HEK293 (cell line): ENCODE data around the gene GNAI2.

Experiments used
- FEZF1 ChIP-seq: fragments of 450-650 bp; formaldehyde crosslinking; IDR thresholded peaks from 2 replicates; pipeline ENCODE4 v1.5.1; 2016; ENCODE audit warnings: missing biosample characterization, missing genetic modification characterization
- GLI4 ChIP-seq: fragments of 450-650 bp; formaldehyde crosslinking; IDR thresholded peaks from 2 replicates; pipeline ENCODE4 v1.5.1; 2016; ENCODE audit warnings: missing biosample characterization, missing genetic modification characterization
- INSM2 ChIP-seq: fragments of 450-650 bp; formaldehyde crosslinking; IDR thresholded peaks from 2 replicates; pipeline ENCODE4 v1.5.1; 2016; ENCODE audit warnings: missing biosample characterization, missing genetic modification characterization
- KLF17 ChIP-seq: fragments of 450-650 bp; formaldehyde crosslinking; IDR thresholded peaks from 2 replicates; pipeline ENCODE4 v1.5.1; 2016; ENCODE audit warnings: missing biosample characterization, missing genetic modification characterization
- KLF8 ChIP-seq: fragments of 450-650 bp; formaldehyde crosslinking; IDR thresholded peaks from 2 replicates; pipeline ENCODE4 v1.5.1; 2016; ENCODE audit warnings: missing biosample characterization, missing genetic modification characterization
- OSR2 ChIP-seq: fragments of 450-650 bp; formaldehyde crosslinking; IDR thresholded peaks from 2 replicates; pipeline ENCODE4 v1.5.1; 2016; ENCODE audit warnings: missing biosample characterization, missing genetic modification characterization
- PBX3 ChIP-seq: sonication (generic); formaldehyde crosslinking; IDR thresholded peaks from 2 replicates; pipeline ENCODE4 v1.8.1; 2022; ENCODE audit warnings: mild to moderate bottlenecking, moderate library complexity, missing genetic modification reagents
- SP7 ChIP-seq: fragments of 450-650 bp; formaldehyde crosslinking; IDR thresholded peaks from 2 replicates; pipeline ENCODE4 v1.5.1; 2016; ENCODE audit warnings: missing biosample characterization, missing genetic modification characterization
- ZBTB17 ChIP-seq: fragments of 450-650 bp; formaldehyde crosslinking; IDR thresholded peaks from 2 replicates; pipeline ENCODE4 v1.5.1; 2016; ENCODE audit warnings: missing biosample characterization, missing genetic modification characterization
- ZBTB21 ChIP-seq: fragments of 450-650 bp; formaldehyde crosslinking; IDR thresholded peaks from 2 replicates; pipeline ENCODE4 v1.5.1; 2017; ENCODE audit warnings: missing biosample characterization, missing genetic modification characterization
- ZBTB48 ChIP-seq: fragments of 450-650 bp; formaldehyde crosslinking; IDR thresholded peaks from 2 replicates; pipeline ENCODE4 v1.5.1; 2016; ENCODE audit warnings: missing biosample characterization, missing genetic modification characterization
- ZNF19 ChIP-seq: fragments of 450-650 bp; formaldehyde crosslinking; IDR thresholded peaks from 2 replicates; pipeline ENCODE4; 2016; ENCODE audit warnings: missing biosample characterization, missing genetic modification characterization, low read depth
- ZNF223 ChIP-seq: fragments of 450-650 bp; formaldehyde crosslinking; IDR thresholded peaks from 2 replicates; pipeline ENCODE4 v1.5.1; 2016; ENCODE audit warnings: missing biosample characterization, missing genetic modification characterization
- ZNF23 ChIP-seq: fragments of 450-650 bp; formaldehyde crosslinking; IDR thresholded peaks from 2 replicates; pipeline ENCODE4 v1.5.1; 2016; ENCODE audit warnings: missing biosample characterization, missing genetic modification characterization, borderline replicate concordance
- ZNF26 ChIP-seq: fragments of 450-650 bp; formaldehyde crosslinking; IDR thresholded peaks from 2 replicates; pipeline ENCODE4 v1.5.1; 2016; ENCODE audit warnings: missing biosample characterization, missing genetic modification characterization
- ZNF280C ChIP-seq: fragments of 450-650 bp; formaldehyde crosslinking; IDR thresholded peaks from 2 replicates; pipeline ENCODE4 v1.5.1; 2016; ENCODE audit warnings: missing biosample characterization, missing genetic modification characterization
- ZNF302 ChIP-seq: fragments of 450-650 bp; formaldehyde crosslinking; IDR thresholded peaks from 2 replicates; pipeline ENCODE4 v1.5.1; 2016; ENCODE audit warnings: missing biosample characterization, missing genetic modification characterization, low read depth
- ZNF423 ChIP-seq: fragments of 450-650 bp; formaldehyde crosslinking; IDR thresholded peaks from 2 replicates; pipeline ENCODE4 v1.5.1; 2016; ENCODE audit warnings: missing biosample characterization, missing genetic modification characterization
- ZNF510 ChIP-seq: fragments of 450-650 bp; formaldehyde crosslinking; IDR thresholded peaks from 2 replicates; pipeline ENCODE4 v1.5.1; 2018; ENCODE audit warnings: mild to moderate bottlenecking, missing genetic modification characterization, missing biosample characterization; ENCODE audit not compliant: insufficient replicate concordance
- ZNF518A ChIP-seq: fragments of 450-650 bp; formaldehyde crosslinking; conservative IDR thresholded peaks from 2 replicates; pipeline ENCODE4 v1.5.1; 2016; ENCODE audit warnings: low read depth, missing biosample characterization, missing genetic modification characterization
- ZNF626 ChIP-seq: fragments of 450-650 bp; sonication (Bioruptor Pico); formaldehyde crosslinking; IDR thresholded peaks from 2 replicates; pipeline ENCODE4 v1.5.1; 2018; ENCODE audit warnings: missing biosample characterization, missing genetic modification characterization, inconsistent platforms
- ZNF660 ChIP-seq: fragments of 450-650 bp; IDR thresholded peaks from 2 replicates; pipeline ENCODE4 v1.5.1; 2018; ENCODE audit warnings: missing biosample characterization, mild to moderate bottlenecking, missing genetic modification characterization
- ZNF791 ChIP-seq: fragments of 450-650 bp; formaldehyde crosslinking; IDR thresholded peaks from 2 replicates; pipeline ENCODE4 v1.5.1; 2016; ENCODE audit warnings: missing biosample characterization, missing genetic modification characterization
- ZNF843 ChIP-seq: fragments of 450-650 bp; formaldehyde crosslinking; IDR thresholded peaks from 2 replicates; pipeline ENCODE4 v1.5.1; 2016; ENCODE audit warnings: missing biosample characterization, missing genetic modification characterization
- ZSCAN4 ChIP-seq: fragments of 450-650 bp; formaldehyde crosslinking; IDR thresholded peaks from 2 replicates; pipeline ENCODE4 v1.5.1; 2017; ENCODE audit warnings: missing biosample characterization, missing genetic modification characterization

GNAI2 gene

GRCh38 chr3:50226888-50227389, 9.1 kb upstream of the GNAI2 start (continued):
- no peak; the same call in 1 of the 2 replicates for TF ChIP-seq KLF8
- no peak for TF ChIP-seq ZNF510 (tag by site-specific recombination)
- no peak for TF ChIP-seq PBX3 (CRISPR knock-in tag)
- 0 out of 2 replicates have a peak, but pooled peaks have one; percentile 24 for TF ChIP-seq ZNF423 (tag by site-specific recombination)
- TF ChIP-seq ZBTB21 (tag by site-specific recombination) = no peak
- TF ChIP-seq ZBTB17 (tag by site-specific recombination) = no peak
- no peak for TF ChIP-seq GLI4 (tag by site-specific recombination)
- TF ChIP-seq ZNF660 (tag by site-specific recombination) = no peak
- no peak for TF ChIP-seq ZNF223 (tag by site-specific recombination)
- TF ChIP-seq INSM2 (tag by site-specific recombination) = no peak
- 0 out of 2 replicates have a peak, but pooled peaks have one; percentile 11 for TF ChIP-seq KLF17 (tag by site-specific recombination)
- TF ChIP-seq FEZF1 (tag by site-specific recombination) = no peak
- no peak for TF ChIP-seq ZNF518A (tag by site-specific recombination)
- no peak for TF ChIP-seq ZNF19 (tag by site-specific recombination)
- TF ChIP-seq OSR2 = no peak
- TF ChIP-seq ZNF302 = no peak
- TF ChIP-seq SP7 = no peak
- no peak for TF ChIP-seq ZSCAN4 (tag by site-specific recombination)
- no peak for TF ChIP-seq ZNF26
- TF ChIP-seq ZNF791 (tag by site-specific recombination) = no peak
- no peak for TF ChIP-seq ZNF843 (tag by site-specific recombination)
- peak; percentile 38; the same call in 1 of the 2 replicates for TF ChIP-seq ZBTB48
- TF ChIP-seq ZNF23 = no peak
- TF ChIP-seq ZNF626 (tag by site-specific recombination) = no peak
- TF ChIP-seq ZNF280C (tag by site-specific recombination) = no peak
